DOHH2 (cell line): ENCODE measurements around the gene MAP2K2.

ENCODE experiments used
- H3F3A ChIP-seq: fragments of 200-600 bp; sonication (generic), shearing (Covaris generic); 2 replicates; pipeline ENCODE4 v1.6.0; 2016; ENCODE audit warnings: antibody characterized with exemption, mild to moderate bottlenecking; ENCODE audit not compliant: control insufficient read depth, insufficient read depth
- H3K27ac ChIP-seq: fragments of 200-600 bp; sonication (generic); 2 replicates; pipeline ENCODE4 v1.5.1; 2014; ENCODE audit warnings: low read depth, mild to moderate bottlenecking, low read length, moderate library complexity
- H3K27me3 ChIP-seq: fragments of 200-600 bp; sonication (generic); 2 replicates; pipeline ENCODE4 v1.6.1; 2014; ENCODE audit warnings: mild to moderate bottlenecking, low read length, mixed read lengths; ENCODE audit not compliant: control insufficient read depth
- H3K36me3 ChIP-seq: fragments of 200-600 bp; sonication (generic); 2 replicates; pipeline ENCODE4 v1.6.1; 2014; ENCODE audit warnings: mild to moderate bottlenecking, low read length, moderate library complexity, mixed read lengths; ENCODE audit not compliant: control insufficient read depth
- H3K4me1 ChIP-seq: fragments of 200-600 bp; sonication (generic); 2 replicates; pipeline ENCODE4 v1.6.1; 2014; ENCODE audit warnings: mild to moderate bottlenecking, low read length, mixed read lengths; ENCODE audit not compliant: control insufficient read depth
- H3K4me2 ChIP-seq: fragments of 200-600 bp; sonication (generic); 2 replicates; pipeline ENCODE4 v1.6.0; 2014; ENCODE audit warnings: mild to moderate bottlenecking, low read length, moderate library complexity
- H3K4me3 ChIP-seq: fragments of 200-600 bp; sonication (generic); 2 replicates; pipeline ENCODE4 v1.5.1; 2014; ENCODE audit warnings: mild to moderate bottlenecking, low read length, mixed read lengths
- H3K79me2 ChIP-seq: fragments of 200-600 bp; sonication (generic); 2 replicates; pipeline ENCODE4 v1.6.1; 2014; ENCODE audit warnings: mild to moderate bottlenecking, low read length, mixed read lengths; ENCODE audit not compliant: control insufficient read depth
- H3K9me2 ChIP-seq: fragments of 200-600 bp; sonication (generic); replicated peaks from 2 replicates; pipeline ENCODE4 v1.6.1; 2014; ENCODE audit warnings: mild to moderate bottlenecking, low read length, mixed read lengths; ENCODE audit not compliant: control insufficient read depth
- H3K9me3 ChIP-seq: fragments of 200-600 bp; sonication (generic); 2 replicates; pipeline ENCODE4 v1.6.1; 2014; ENCODE audit warnings: antibody characterized with exemption, low read length, mixed read lengths; ENCODE audit not compliant: control insufficient read depth, insufficient read depth
- H4K20me1 ChIP-seq: fragments of 200-600 bp; sonication (generic); 2 replicates; pipeline ENCODE4 v1.6.0; 2014; ENCODE audit warnings: low read depth, mild to moderate bottlenecking, antibody characterized with exemption, low read length, moderate library complexity; ENCODE audit not compliant: control insufficient read depth, insufficient read depth
- CTCF ChIP-seq: fragments of 200-600 bp; sonication (generic); IDR thresholded peaks from one replicate; pipeline ENCODE4 v1.5.1; 2014; ENCODE audit warnings: antibody characterized with exemption, mild to moderate bottlenecking, low read depth, low read length; ENCODE audit not compliant: poor library complexity, severe bottlenecking
- EZH2phosphoT487 ChIP-seq: fragments of 200-600 bp; sonication (generic); IDR thresholded peaks from 2 replicates; pipeline ENCODE4 v1.6.1; 2017; ENCODE audit warnings: borderline replicate concordance, mild to moderate bottlenecking, antibody characterized with exemption, low read length, moderate library complexity, mixed read lengths

The MAP2K2 gene

GRCh38 chr19:4044990-4045465 is 78.9 kb downstream of the MAP2K2 start:
- Histone ChIP-seq H3K4me1 (no peaks in the 10 kb centered on the region), H3K27ac (no peak overlapping the region), H3K27me3 (no peaks in the 10 kb centered on the region), H4K20me1 (no peaks in the 10 kb centered on the region), H3K9me3 (no peaks in the 10 kb centered on the region), H3F3A (peaks cover 9% of the 10 kb centered on the region), H3K4me3 (no peak overlapping the region), H3K79me2 (peaks cover 59% of the 10 kb centered on the region), H3K4me2 (no peak overlapping the region), H3K36me3 (peaks cover 37% of the 10 kb centered on the region), H3K9me2 (no peaks in the 10 kb centered on the region)
- TF ChIP-seq EZH2phosphoT487 (no peak), CTCF (no peak)

- Histone ChIP-seq H4K20me1 (no peaks in the 10 kb centered on the region), H3K4me1 (no peaks in the 10 kb centered on the region), H3F3A (peaks cover 9% of the 10 kb centered on the region), H3K27me3 (no peaks in the 10 kb centered on the region), H3K4me2 (no peak overlapping the region), H3K36me3 (peaks cover 29% of the 10 kb centered on the region), H3K9me3 (no peaks in the 10 kb centered on the region), H3K4me3 (no peak overlapping the region), H3K9me2 (no peaks in the 10 kb centered on the region), H3K27ac (no peak overlapping the region), H3K79me2 (peaks cover 50% of the 10 kb centered on the region)
- TF ChIP-seq EZH2phosphoT487 (no peak), CTCF (no peak)
Observed at GRCh38 chr19:4043966-4044715, 79.8 kb downstream of the MAP2K2 start.

GRCh38 chr19:4043401-4043800 is 80.5 kb downstream of the MAP2K2 start:
- H3K27ac ChIP-seq = no peak overlapping the region
- TF ChIP-seq EZH2phosphoT487 = no peak
- no peaks in the 10 kb centered on the region for H3K9me2 ChIP-seq
- H3K27me3 ChIP-seq = no peaks in the 10 kb centered on the region
- no peaks in the 10 kb centered on the region for H4K20me1 ChIP-seq
- no peak overlapping the region for H3K4me3 ChIP-seq
- no peak overlapping the region for H3K4me2 ChIP-seq
- H3F3A ChIP-seq = peaks cover 9% of the 10 kb centered on the region
- H3K9me3 ChIP-seq = no peaks in the 10 kb centered on the region
- peaks cover 44% of the 10 kb centered on the region for H3K79me2 ChIP-seq
- H3K36me3 ChIP-seq = peaks cover 24% of the 10 kb centered on the region
- H3K4me1 ChIP-seq = no peaks in the 10 kb centered on the region

GRCh38 chr19:4042731-4043082 is 81.2 kb downstream of the MAP2K2 start:
- Histone ChIP-seq H3K4me1 (no peaks in the 10 kb centered on the region), H4K20me1 (no peaks in the 10 kb centered on the region), H3K9me2 (no peaks in the 10 kb centered on the region), H3K4me2 (no peak overlapping the region), H3K36me3 (peaks cover 19% of the 10 kb centered on the region), H3K9me3 (no peaks in the 10 kb centered on the region), H3K79me2 (peaks cover 38% of the 10 kb centered on the region), H3K4me3 (no peak overlapping the region), H3F3A (peaks cover 9% of the 10 kb centered on the region), H3K27ac (no peak overlapping the region), H3K27me3 (no peaks in the 10 kb centered on the region)
- TF ChIP-seq EZH2phosphoT487 (no peak), CTCF (no peak)
